VCaP (cell line): ENCODE results near the gene SPOCK1.
A peak's percentile ranks its signal among the peaks of the same experiment; 100 is the strongest.

ENCODE experiments used
- H3K27ac ChIP-seq: fragments of 450-650 bp; 2 replicates; pipeline ENCODE4 v1.5.1; 2017
- CTCF ChIP-seq: fragments of 450-650 bp; conservative IDR thresholded peaks from 2 replicates; pipeline ENCODE4 v1.5.1; 2017; ENCODE audit warnings: mild to moderate bottlenecking, moderate library complexity

The SPOCK1 gene

GRCh38 chr5:137385064-137385463 lies 114.1 kb downstream of the SPOCK1 start:
- TF ChIP-seq CTCF: no peak
- H3K27ac ChIP-seq: no peak overlapping the region

- H3K27ac ChIP-seq: no peak overlapping the region
- no peak for TF ChIP-seq CTCF
Observed at GRCh38 chr5:137383909-137384308, 115.2 kb downstream of the SPOCK1 start.

- no peak overlapping the region for H3K27ac ChIP-seq
- TF ChIP-seq CTCF: no peak
Observed at GRCh38 chr5:137381555-137381954, 117.6 kb downstream of the SPOCK1 start.

GRCh38 chr5:137379555-137380286 lies 119.4 kb downstream of the SPOCK1 start:
- TF ChIP-seq CTCF: no peak
- H3K27ac ChIP-seq: no peak overlapping the region

GRCh38 chr5:137375741-137376526 lies 123.2 kb downstream of the SPOCK1 start:
- H3K27ac ChIP-seq: peak overlapping the region; percentile 1; the same call in 1 of the 2 replicates
- no peak for TF ChIP-seq CTCF

- TF ChIP-seq CTCF: no peak
Observed at GRCh38 chr5:137374110-137374714, 124.9 kb downstream of the SPOCK1 start.

GRCh38 chr5:137372773-137373160 lies 126.4 kb downstream of the SPOCK1 start:
- no peak for TF ChIP-seq CTCF
- H3K27ac ChIP-seq: no peak overlapping the region

More at GRCh38 chr5:137374110-137374714, 124.9 kb downstream of the SPOCK1 start:
- peak overlapping the region; percentile 10; the same call in 1 of the 2 replicates for H3K27ac ChIP-seq
